ENCODE data around the gene MTREX. TPM values are rescaled to one million over a fixed set of nuclear protein-coding genes. Genes with fewer than 3 reads are reported as not detected.

Gene MTREX
- total RNA-seq, 1 donor from 2014 or later: 21.1 TPM

GRCh38 chr5:55418994-55419968 is 111.5 kb downstream of the MTREX start:
- no peak for ATAC-seq
- DNase-seq (ENCODE audit: low spot score): no peak

- ATAC-seq: peak; percentile 70
- no peak for DNase-seq (ENCODE audit: low spot score)
These were observed 113.3 kb downstream of the MTREX start for GRCh38 chr5:55421074-55421529.

GRCh38 chr5:55426455-55426854 is 118.7 kb downstream of the MTREX start:
- no peak for DNase-seq (ENCODE audit: low spot score)
- ATAC-seq: no peak

GRCh38 chr5:55427157-55427556 is 119.4 kb downstream of the MTREX start:
- ATAC-seq: peak; percentile 49
- DNase-seq (ENCODE audit: low spot score): no peak

- no peak for ATAC-seq
- no peak for DNase-seq (ENCODE audit: low spot score)
These were observed 121.4 kb downstream of the MTREX start for GRCh38 chr5:55429221-55429612.

- ATAC-seq (peak; percentile 78), DNase-seq (ENCODE audit: low spot score) (peak; percentile 56)
These were observed 121.9 kb downstream of the MTREX start for GRCh38 chr5:55429613-55430253.

- DNase-seq (ENCODE audit: low spot score): no peak
- ATAC-seq: no peak
These were observed 124.8 kb downstream of the MTREX start for GRCh38 chr5:55432549-55432948.

- DNase-seq (ENCODE audit: low spot score): no peak
- ATAC-seq: no peak
These were observed 129.7 kb downstream of the MTREX start for GRCh38 chr5:55437452-55437851.

GRCh38 chr5:55437859-55438206 is 130.0 kb downstream of the MTREX start:
- DNase-seq (ENCODE audit: low spot score): no peak
- peak; percentile 29 for ATAC-seq

- peak; percentile 20 for ATAC-seq
- DNase-seq (ENCODE audit: low spot score): no peak
These were observed 131.2 kb downstream of the MTREX start for GRCh38 chr5:55438998-55439397.

- DNase-seq (ENCODE audit: low spot score): no peak
- no peak for ATAC-seq
These were observed 132.4 kb downstream of the MTREX start for GRCh38 chr5:55440188-55440646.

- no peak for ATAC-seq
- DNase-seq (ENCODE audit: low spot score): no peak
These were observed 133.4 kb downstream of the MTREX start for GRCh38 chr5:55441107-55441771.

- DNase-seq (ENCODE audit: low spot score) (no peak), ATAC-seq (no peak)
These were observed 134.2 kb downstream of the MTREX start for GRCh38 chr5:55441954-55442353.

- no peak for DNase-seq (ENCODE audit: low spot score)
- no peak for ATAC-seq
These were observed 138.0 kb downstream of the MTREX start for GRCh38 chr5:55445791-55446190.

- ATAC-seq: no peak
- DNase-seq (ENCODE audit: low spot score): no peak
These were observed 139.0 kb downstream of the MTREX start for GRCh38 chr5:55446640-55447351.

- no peak for ATAC-seq
- no peak for DNase-seq (ENCODE audit: low spot score)
These were observed 142.4 kb downstream of the MTREX start for GRCh38 chr5:55450050-55450765.

GRCh38 chr5:55451976-55452375 is 144.2 kb downstream of the MTREX start:
- ATAC-seq: no peak
- DNase-seq (ENCODE audit: low spot score): no peak

- no peak for DNase-seq (ENCODE audit: low spot score)
- ATAC-seq: no peak
These were observed 145.4 kb downstream of the MTREX start for GRCh38 chr5:55453211-55453610.

- DNase-seq (ENCODE audit: low spot score): no peak
- no peak for ATAC-seq
These were observed 146.5 kb downstream of the MTREX start for GRCh38 chr5:55454282-55454681.

GRCh38 chr5:55456216-55456895 is 148.6 kb downstream of the MTREX start:
- ATAC-seq (no peak), DNase-seq (ENCODE audit: low spot score) (no peak)
